HG03521 (cell line): ENCODE results near the gene KLHDC9.

Experiments
- ATAC-seq: cut with Tn5 transposase; IDR thresholded peaks from one replicate; pipeline ENCODE4 v1.9.1; 2021; ENCODE audit warnings: mild to moderate bottlenecking, moderate library complexity; ENCODE audit not compliant: unreplicated experiment

The KLHDC9 gene

DNA sequence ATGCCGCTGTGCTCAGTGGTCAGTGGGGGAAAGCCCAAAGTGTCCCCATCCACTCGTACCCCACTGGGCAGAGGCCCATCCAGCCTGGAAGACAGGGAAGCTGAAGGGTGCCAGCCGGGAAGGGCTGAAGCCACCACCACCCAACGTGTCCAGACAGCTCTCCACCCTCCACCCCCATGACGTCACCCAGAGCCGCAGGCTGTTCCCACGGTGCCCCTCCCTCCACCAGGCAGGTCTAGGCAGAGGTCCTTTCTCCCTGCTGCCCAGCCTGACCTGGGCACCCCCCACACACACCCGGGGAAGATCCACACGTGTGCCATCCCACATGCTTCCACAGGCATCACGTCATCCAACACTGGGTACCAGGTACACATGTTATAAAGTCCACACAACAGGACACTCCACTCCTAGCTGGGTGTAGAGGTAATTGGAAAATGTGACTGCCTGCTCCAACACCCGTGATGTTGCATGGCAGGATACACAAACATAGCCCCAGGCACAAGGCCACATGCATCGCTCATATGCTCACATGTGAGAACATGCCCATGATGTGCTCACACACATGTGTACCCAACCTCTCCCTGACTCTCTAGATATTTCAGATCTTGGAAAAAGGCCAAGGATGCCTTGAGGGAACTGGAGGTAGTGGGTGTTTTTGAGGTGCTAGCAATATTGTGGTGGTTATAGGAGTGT, 23.3 kb upstream of the KLHDC9 start:
- ATAC-seq: no peak

- ATAC-seq: no peak
Observed at GRCh38 chr1:161076410-161076809, 21.8 kb upstream of the KLHDC9 start.

DNA sequence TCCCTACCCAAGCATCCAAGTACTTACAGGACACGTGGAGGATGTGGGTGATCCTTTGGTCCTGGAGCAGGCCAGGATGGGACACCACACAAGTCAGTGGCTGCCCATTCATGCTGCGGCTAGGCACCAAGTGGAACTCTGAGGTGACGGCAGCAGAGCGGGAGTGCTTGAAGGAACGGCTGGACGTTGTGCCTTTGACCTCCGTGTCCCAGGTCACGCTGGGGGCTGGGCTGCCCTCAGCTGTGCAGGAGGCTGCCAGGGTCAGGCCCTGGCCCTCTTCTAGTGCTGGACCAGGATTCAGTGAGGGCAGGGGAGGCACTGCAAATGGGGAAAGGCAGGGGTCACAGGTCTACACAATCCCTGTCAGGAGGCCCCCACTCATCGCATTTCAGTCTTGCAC, 20.7 kb upstream of the KLHDC9 start:
- ATAC-seq: no peak

- no peak for ATAC-seq
Observed at GRCh38 chr1:161079436-161080110, 18.6 kb upstream of the KLHDC9 start.

DNA sequence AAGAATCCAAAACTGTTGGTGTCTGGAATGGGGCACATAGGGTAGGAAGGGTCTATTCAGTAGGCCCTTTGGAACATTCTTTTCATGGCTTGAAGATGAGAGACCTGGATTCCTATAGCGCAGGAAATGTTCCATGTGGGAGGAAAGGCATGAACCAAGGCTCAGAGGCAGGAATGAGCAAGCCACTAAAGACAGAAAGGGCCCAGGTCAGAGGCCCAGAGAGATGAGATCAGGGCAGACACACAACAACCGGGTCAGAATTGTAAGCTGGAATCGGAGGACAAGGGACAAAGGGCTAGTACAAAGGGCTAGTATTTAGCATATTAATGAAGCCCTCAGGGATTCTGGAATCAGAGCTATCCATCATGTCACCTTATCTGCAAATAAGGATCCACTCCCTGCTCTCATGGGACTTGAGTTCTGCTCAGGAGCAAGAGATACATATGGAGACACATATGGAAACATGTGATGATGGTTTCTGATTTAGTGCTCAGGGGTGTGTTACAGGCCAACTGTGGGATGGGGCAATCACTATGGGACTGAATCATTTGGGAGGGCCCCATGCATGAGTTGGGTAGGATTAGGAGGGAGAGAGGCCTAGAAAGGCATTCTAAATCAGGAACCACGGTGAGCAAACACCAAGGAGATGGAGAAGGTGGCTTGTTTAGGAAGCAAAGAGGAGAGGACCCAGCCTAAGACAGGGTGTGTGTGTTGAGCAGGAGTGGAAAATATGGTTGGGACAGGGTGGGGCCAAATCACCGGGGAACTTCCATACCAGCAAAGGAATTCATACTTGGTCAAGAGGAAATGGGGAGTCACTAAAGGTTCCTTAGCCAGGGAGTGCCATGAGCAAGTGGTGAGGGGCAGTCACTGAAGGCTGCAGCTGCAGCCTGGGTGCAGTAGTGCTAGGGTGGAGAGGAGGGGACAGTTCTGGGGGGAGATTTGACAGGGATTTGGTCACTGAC, 17.4 kb upstream of the KLHDC9 start:
- no peak for ATAC-seq

- ATAC-seq: no peak
Observed at GRCh38 chr1:161081519-161081918, 16.6 kb upstream of the KLHDC9 start.

GRCh38 chr1:161082483-161082882, 15.7 kb upstream of the KLHDC9 start:
- no peak for ATAC-seq

GRCh38 chr1:161082996-161083747, 15.0 kb upstream of the KLHDC9 start:
- no peak for ATAC-seq

GRCh38 chr1:161083748-161084596, 14.2 kb upstream of the KLHDC9 start:
- ATAC-seq: no peak

GRCh38 chr1:161084597-161084988, 13.6 kb upstream of the KLHDC9 start:
- ATAC-seq: no peak

GRCh38 chr1:161085165-161085564, 13.0 kb upstream of the KLHDC9 start:
- ATAC-seq: no peak

DNA sequence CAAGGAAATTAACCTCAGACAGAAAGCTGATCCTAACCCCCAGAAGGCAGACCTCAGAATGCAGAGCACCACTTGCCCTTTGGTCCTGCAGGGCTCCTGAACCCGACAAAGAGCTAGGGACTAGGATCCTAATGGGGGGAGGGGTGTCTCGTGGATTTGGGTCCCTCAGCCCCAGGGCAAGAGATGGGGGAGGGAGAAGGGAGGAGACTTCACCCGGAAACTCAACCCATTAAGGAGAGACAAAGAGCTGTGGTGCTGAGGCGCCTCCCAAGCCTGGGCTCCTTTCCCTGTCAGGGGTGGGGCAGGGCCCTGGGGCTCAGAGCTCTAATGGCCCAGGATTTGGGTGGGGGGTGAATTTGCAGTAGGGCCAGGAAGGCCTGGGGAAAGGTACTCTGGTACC, 11.7 kb upstream of the KLHDC9 start:
- ATAC-seq: no peak

GRCh38 chr1:161088587-161089110, 9.5 kb upstream of the KLHDC9 start:
- ATAC-seq: no peak

DNA sequence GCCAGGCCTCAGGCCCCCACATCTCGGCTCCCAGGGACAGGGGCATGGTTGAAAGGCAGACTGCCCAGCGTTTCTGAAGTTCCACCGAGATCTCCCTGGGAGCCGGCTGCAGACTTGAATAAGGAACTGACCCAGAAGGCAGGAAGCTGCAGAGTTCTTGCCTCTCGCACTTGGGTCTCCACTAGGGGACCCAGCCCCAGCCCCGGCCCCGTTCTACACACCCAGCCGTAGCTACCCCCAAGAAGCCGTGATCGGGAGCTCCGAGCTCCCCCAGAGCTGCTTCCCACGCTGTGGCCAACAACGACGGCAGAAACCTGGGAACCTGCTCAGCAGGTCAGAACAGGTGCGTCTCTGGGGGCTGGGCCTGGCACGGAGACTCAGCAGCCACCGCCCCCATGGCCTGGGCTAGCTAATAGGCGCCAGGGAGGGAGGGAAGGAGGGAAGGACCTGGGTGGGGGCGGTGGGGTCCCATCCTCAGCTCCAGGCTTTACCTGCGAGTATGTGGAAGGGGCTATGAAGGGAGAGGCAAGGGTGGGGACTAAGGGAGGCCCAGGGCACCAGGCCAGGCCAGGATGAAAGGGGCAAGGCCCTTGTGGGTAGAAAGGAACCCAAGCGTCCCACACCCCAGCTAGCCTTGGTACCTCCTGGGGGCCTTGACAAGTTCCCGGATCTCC, 8.8 kb upstream of the KLHDC9 start, which contains the start of gene NECTIN4:
Gene NECTIN4, minus strand, starts transcription at position 308 of the 674 bp plus-strand sequence. Its CDS starts 262 bp downstream, at position 46.
- ATAC-seq: no peak

DNA sequence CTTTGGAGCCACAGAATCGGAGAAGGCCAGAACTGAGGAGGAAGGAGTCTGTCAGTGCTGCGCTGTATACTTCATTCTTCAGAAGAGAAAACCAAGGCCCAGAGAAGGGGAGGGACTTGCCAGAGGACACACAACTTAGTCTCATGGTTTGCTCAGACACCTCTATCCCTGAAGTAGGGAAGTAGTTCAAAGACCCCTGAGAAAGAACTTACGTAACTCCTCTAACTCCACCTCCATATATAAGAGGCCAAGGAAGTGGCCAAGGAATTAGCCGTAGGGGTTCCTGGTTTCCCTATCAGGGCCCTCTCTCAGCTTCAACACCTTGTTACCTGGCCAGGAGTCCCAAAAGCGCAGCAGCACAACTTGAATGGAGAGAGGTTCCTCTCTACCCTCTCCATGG, 8.2 kb upstream of the KLHDC9 start:
- no peak for ATAC-seq

DNA sequence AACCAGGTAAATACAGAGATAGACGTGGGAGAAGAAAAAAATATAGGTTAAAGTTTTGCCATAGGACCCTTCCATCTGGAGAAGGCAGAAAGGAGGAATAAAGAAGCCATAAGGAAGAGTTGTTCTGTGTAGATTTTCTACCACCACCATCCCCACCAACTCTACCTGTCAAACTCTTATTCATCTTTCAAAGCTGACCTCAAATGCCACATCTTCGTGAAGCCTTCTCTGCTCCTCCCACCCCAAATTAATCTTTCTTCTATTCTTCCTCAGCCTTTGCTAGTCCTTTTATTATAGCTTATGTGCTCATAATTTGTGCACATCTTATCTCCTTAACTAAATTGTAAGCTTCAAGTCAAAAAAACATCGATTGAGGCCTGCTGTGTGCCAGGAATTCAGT, 7.5 kb upstream of the KLHDC9 start:
- no peak for ATAC-seq

GRCh38 chr1:161091093-161091492, 7.1 kb upstream of the KLHDC9 start:
- no peak for ATAC-seq

- ATAC-seq: no peak
Observed at GRCh38 chr1:161091796-161092507, 6.2 kb upstream of the KLHDC9 start.
